Thyroid gland (tissue), 4 donors: ENCODE results near the gene GRWD1. TPM values are rescaled to one million over a fixed set of nuclear protein-coding genes. Genes with fewer than 3 reads are reported as not detected.

Experiments used
- DNase-seq, 2 donors: peaks; one replicate each; pipeline ENCODE4 v3.0.0-alpha.2; 2019
- H3K27ac ChIP-seq, 3 donors: fragments of 200-600 bp; sonication (generic); 1 replicate in 2 of 3; 2 replicates in 1 of 3; pipeline ENCODE4 v1.5.1; 2016 to 2019; ENCODE audit warnings: mild to moderate bottlenecking in 1 of 3, moderate library complexity in 1 of 3
- H3K27me3 ChIP-seq: fragments of 200-600 bp; sonication (generic); one replicate; pipeline ENCODE4 v1.5.1; 2019
- H3K36me3 ChIP-seq, 2 donors: fragments of 200-600 bp; sonication (generic); one replicate each; pipeline ENCODE4 v1.5.1; 2016 to 2019
- H3K4me1 ChIP-seq, 2 donors: fragments of 200-600 bp; sonication (generic); one replicate each; pipeline ENCODE4 v1.5.1; 2017 to 2019
- H3K4me3 ChIP-seq, 3 donors: fragments of 200-600 bp; sonication (generic); replicated peaks in 1 of 3; 1 replicate in 2 of 3; 2 replicates in 1 of 3; pipeline ENCODE4 v1.5.1; 2016; ENCODE audit warnings: mild to moderate bottlenecking in 1 of 3
- H3K9me3 ChIP-seq: fragments of 200-600 bp; sonication (generic); one replicate; pipeline ENCODE4 v1.5.1; 2017
- CTCF ChIP-seq, 6 experiments: fragments of 200-600 bp in 3 of 6; fragments of 450-650 bp in 3 of 6; sonication (generic) in 3 of 6; IDR thresholded peaks; one replicate each; pipeline ENCODE4 v1.5.1; 2016 to 2019; ENCODE audit warnings: antibody characterized with exemption in 6 of 6, mild to moderate bottlenecking in 2 of 6, inconsistent platforms in 1 of 6, moderate library complexity in 1 of 6
- POLR2A ChIP-seq, 2 donors: fragments of 450-650 bp; IDR thresholded peaks; one replicate each; pipeline ENCODE4 v1.6.1; 2017; ENCODE audit warnings: antibody characterized with exemption in 2 of 2, mild to moderate bottlenecking in 2 of 2, moderate library complexity in 1 of 2
- WGBS, 2 donors: methylation state at CpG; one replicate each; pipeline ENCODE4 v1.1.5; 2017; 5-methylcytosine and 5-hydroxymethylcytosine counted together
- intact Hi-C: fragments of 100-400 bp; cut with DNase I; formaldehyde crosslinking; loops from one replicate; pipeline ENCODE4 v1.15.1; 2023
- total RNA-seq, 4 donors: library from RNA; depleted of rRNA; stranded (reverse); fragments of >200 nt; gene quantifications; one replicate each; pipeline ENCODE4 v1.2.3, GENCODE V29; 2016

Gene GRWD1
- total RNA-seq, result 10 to 100 TPM; 22.4 to 40.5 (median 29.1) TPM

GRCh38 chr19:48445606-48446481 is at the start of gene GRWD1:
Gene GRWD1, plus strand, starts transcription at chr19:48445983. Its CDS starts 23 bp downstream, at chr19:48446006.
- intact Hi-C loops, result loop anchor here (10.0 kb wide), 1 partner anchor 51 kb away; the partner anchor contains the start of genes GRIN2D and KDELR1
- H3K4me3 ChIP-seq, result peak within 1 kb of the TSS; percentile 16 to 67 (median 50)
- peaks cover 19 to 20% of the 10 kb centered on the region in 2 donors for H3K4me1 ChIP-seq
- WGBS, 2 donors, result 0 to 1% methylated on average over 29 to 57 of the region's 61 CpGs
- no peaks in the 10 kb centered on the region for H3K27me3 ChIP-seq
- DNase-seq, result peak; percentile 94 to 95
- TF ChIP-seq POLR2A (IDR thresholded peaks at IDR 0.05) (peak in 1 of 2 donors; percentile 52), CTCF (IDR thresholded peaks at IDR 0.05) (peak in 2 of 6 experiments; percentile 2 to 7)
- H3K36me3 ChIP-seq, result peaks cover 22 to 26% of the 10 kb centered on the region in 2 donors
- H3K9me3 ChIP-seq, result no peaks in the 10 kb centered on the region
- peak within 1 kb of the TSS; percentile 72 to 89 (median 82) for H3K27ac ChIP-seq

GRCh38 chr19:48396016-48396823 is 49.6 kb upstream of the GRWD1 start:
- Histone ChIP-seq H3K27me3 (peaks cover 32% of the 10 kb centered on the region), H3K9me3 (no peaks in the 10 kb centered on the region), H3K27ac (no peak overlapping the region), H3K4me3 (no peak overlapping the region), H3K4me1 (peaks cover 6 to 18% of the 10 kb centered on the region in 2 donors), H3K36me3 (no peaks in the 10 kb centered on the region)
- no peak for TF ChIP-seq CTCF (IDR thresholded peaks at IDR 0.05)
- no peak for TF ChIP-seq POLR2A (IDR thresholded peaks at IDR 0.05)
- intact Hi-C loops, result loop anchor here (10.0 kb wide), 1 partner anchor 49 kb away; the partner anchor contains the start of gene GRWD1
- 45% methylated on average over 24 of the region's 24 CpGs for WGBS, 2 donors
- no peak for DNase-seq

- TF ChIP-seq CTCF (IDR thresholded peaks at IDR 0.05) (no peak), POLR2A (IDR thresholded peaks at IDR 0.05) (no peak)
- no peaks in the 10 kb centered on the region for H3K36me3 ChIP-seq
- peaks cover 32% of the 10 kb centered on the region for H3K27me3 ChIP-seq
- H3K4me3 ChIP-seq, result no peak overlapping the region
- intact Hi-C loops, result loop anchor here (10.0 kb wide), 1 partner anchor 48 kb away; the partner anchor contains the start of gene GRWD1
- no peak overlapping the region for H3K27ac ChIP-seq
- no peak for DNase-seq
- 45 to 52% methylated on average over 2 of the region's 2 CpGs for WGBS, 2 donors
- H3K9me3 ChIP-seq, result no peaks in the 10 kb centered on the region
- peaks cover 6 to 15% of the 10 kb centered on the region in 2 donors for H3K4me1 ChIP-seq
Measured at GRCh38 chr19:48396824-48397176, 49.0 kb upstream of the GRWD1 start.

GRCh38 chr19:48397263-48398101 is 48.3 kb upstream of the GRWD1 start:
- H3K27ac ChIP-seq, result no peak overlapping the region
- H3K4me3 ChIP-seq, result peak overlapping the region in 1 of 3 donors; percentile 27
- H3K4me1 ChIP-seq, result peaks cover 6 to 14% of the 10 kb centered on the region in 2 donors
- H3K36me3 ChIP-seq, result no peaks in the 10 kb centered on the region
- peaks cover 32% of the 10 kb centered on the region for H3K27me3 ChIP-seq
- DNase-seq, result no peak
- WGBS, 2 donors, result 46 to 47% methylated on average over 22 of the region's 22 CpGs
- intact Hi-C loops, result loop anchor here (10.0 kb wide), 1 partner anchor 47 kb away; the partner anchor contains the start of gene GRWD1
- TF ChIP-seq POLR2A (IDR thresholded peaks at IDR 0.05) (no peak), CTCF (IDR thresholded peaks at IDR 0.05) (no peak)
- H3K9me3 ChIP-seq, result no peaks in the 10 kb centered on the region
